ENCODE data around the gene ZYX.

The ZYX gene

DNA sequence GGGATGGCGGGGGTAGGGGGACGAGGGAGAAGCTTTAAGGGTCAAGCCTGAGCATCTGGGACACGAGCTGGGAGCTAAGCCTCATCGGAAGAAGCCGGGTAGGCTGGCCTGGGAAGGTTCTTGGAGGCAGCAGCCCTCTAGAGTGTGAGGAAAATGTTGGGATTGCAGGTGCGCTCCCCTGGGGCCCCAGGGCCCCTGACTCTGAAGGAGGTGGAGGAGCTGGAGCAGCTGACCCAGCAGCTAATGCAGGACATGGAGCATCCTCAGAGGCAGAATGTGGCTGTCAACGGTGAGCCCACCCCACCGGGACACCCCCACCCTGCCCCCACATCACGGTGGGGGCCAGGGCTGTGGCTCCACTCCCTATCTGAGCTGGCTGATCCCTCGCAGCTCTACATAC lies 6.9 kb downstream of the ZYX start:
- no peak overlapping the region for H3K4me2 ChIP-seq (ENCODE audit: insufficient read depth, low read length)
- TF ChIP-seq EZH2 (IDR thresholded peaks at IDR 0.05; ENCODE audit: borderline replicate concordance, low read depth, low read length, severe bottlenecking) = no peak
- TF ChIP-seq, protein P1, sequence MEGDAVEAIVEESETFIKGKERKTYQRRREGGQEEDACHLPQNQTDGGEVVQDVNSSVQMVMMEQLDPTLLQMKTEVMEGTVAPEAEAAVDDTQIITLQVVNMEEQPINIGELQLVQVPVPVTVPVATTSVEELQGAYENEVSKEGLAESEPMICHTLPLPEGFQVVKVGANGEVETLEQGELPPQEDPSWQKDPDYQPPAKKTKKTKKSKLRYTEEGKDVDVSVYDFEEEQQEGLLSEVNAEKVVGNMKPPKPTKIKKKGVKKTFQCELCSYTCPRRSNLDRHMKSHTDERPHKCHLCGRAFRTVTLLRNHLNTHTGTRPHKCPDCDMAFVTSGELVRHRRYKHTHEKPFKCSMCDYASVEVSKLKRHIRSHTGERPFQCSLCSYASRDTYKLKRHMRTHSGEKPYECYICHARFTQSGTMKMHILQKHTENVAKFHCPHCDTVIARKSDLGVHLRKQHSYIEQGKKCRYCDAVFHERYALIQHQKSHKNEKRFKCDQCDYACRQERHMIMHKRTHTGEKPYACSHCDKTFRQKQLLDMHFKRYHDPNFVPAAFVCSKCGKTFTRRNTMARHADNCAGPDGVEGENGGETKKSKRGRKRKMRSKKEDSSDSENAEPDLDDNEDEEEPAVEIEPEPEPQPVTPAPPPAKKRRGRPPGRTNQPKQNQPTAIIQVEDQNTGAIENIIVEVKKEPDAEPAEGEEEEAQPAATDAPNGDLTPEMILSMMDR (IDR thresholded peaks at IDR 0.05; ENCODE audit: borderline replicate concordance, extremely low read depth, low read length, poor library complexity, severe bottlenecking) = no peak
- H3K79me2 ChIP-seq (ENCODE audit: insufficient read depth, low read length) = no peaks in the 10 kb centered on the region
- ATAC-seq (ENCODE audit: insufficient read depth, low read depth) (no peak), DNase-seq (no peak)
- H3K9me3 ChIP-seq (ENCODE audit: insufficient read depth, low read length, severe bottlenecking) = no peaks in the 10 kb centered on the region
- no peak overlapping the region for H3K4me3 ChIP-seq (ENCODE audit: low read depth in 1 of 2, low read length in 2 of 2)
- H4K20me1 ChIP-seq (ENCODE audit: insufficient read depth, low read length) = no peaks in the 10 kb centered on the region
- no peak overlapping the region for H2AFZ ChIP-seq (ENCODE audit: low read depth, low read length)
- no peak overlapping the region for H3K9ac ChIP-seq (ENCODE audit: low read depth, low read length)
- H3K27ac ChIP-seq (ENCODE audit: low read length) = no peak overlapping the region
- no peaks in the 10 kb centered on the region for H3K36me3 ChIP-seq (ENCODE audit: insufficient read depth, low read length)
- H3K4me1 ChIP-seq (ENCODE audit: insufficient read depth, low read length) = no peaks in the 10 kb centered on the region
- H3K27me3 ChIP-seq (ENCODE audit: insufficient read depth, low read length, poor library complexity) = no peaks in the 10 kb centered on the region

DNA sequence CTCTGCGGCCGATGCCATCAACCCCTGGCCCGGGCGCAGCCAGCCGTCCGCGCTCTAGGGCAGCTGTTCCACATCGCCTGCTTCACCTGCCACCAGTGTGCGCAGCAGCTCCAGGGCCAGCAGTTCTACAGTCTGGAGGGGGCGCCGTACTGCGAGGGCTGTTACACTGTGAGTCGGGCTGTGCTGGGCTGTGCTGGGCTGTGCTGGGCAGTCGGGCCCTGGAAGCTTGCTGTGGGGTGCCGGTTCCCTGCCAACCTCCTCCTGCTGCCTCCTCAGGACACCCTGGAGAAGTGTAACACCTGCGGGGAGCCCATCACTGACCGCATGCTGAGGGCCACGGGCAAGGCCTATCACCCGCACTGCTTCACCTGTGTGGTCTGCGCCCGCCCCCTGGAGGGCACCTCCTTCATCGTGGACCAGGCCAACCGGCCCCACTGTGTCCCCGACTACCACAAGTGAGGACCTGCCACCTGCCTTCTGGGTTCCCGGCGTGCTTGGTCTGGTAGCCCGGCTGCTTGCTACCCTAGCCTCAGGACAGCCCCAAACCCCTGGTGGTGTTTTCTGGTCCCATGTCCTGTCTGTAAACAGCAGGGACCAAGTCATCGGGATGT lies 7.5 kb downstream of the ZYX start:
- Histone ChIP-seq H3K9ac (ENCODE audit: low read depth, low read length) (no peak overlapping the region), H3K27me3 (ENCODE audit: insufficient read depth, low read length, poor library complexity) (no peaks in the 10 kb centered on the region), H3K9me3 (ENCODE audit: insufficient read depth, low read length, severe bottlenecking) (no peaks in the 10 kb centered on the region), H3K4me3 (ENCODE audit: low read depth in 1 of 2, low read length in 2 of 2) (no peak overlapping the region), H3K27ac (ENCODE audit: low read length) (no peak overlapping the region), H3K4me2 (ENCODE audit: insufficient read depth, low read length) (no peak overlapping the region), H3K4me1 (ENCODE audit: insufficient read depth, low read length) (no peaks in the 10 kb centered on the region), H2AFZ (ENCODE audit: low read depth, low read length) (no peak overlapping the region), H4K20me1 (ENCODE audit: insufficient read depth, low read length) (no peaks in the 10 kb centered on the region), H3K36me3 (ENCODE audit: insufficient read depth, low read length) (no peaks in the 10 kb centered on the region), H3K79me2 (ENCODE audit: insufficient read depth, low read length) (no peaks in the 10 kb centered on the region)
- no peak for ATAC-seq (ENCODE audit: insufficient read depth, low read depth)
- TF ChIP-seq, protein P1 (IDR thresholded peaks at IDR 0.05; ENCODE audit: borderline replicate concordance, extremely low read depth, low read length, poor library complexity, severe bottlenecking) = no peak
- TF ChIP-seq EZH2 (IDR thresholded peaks at IDR 0.05; ENCODE audit: borderline replicate concordance, low read depth, low read length, severe bottlenecking) = no peak
- DNase-seq = no peak

DNA sequence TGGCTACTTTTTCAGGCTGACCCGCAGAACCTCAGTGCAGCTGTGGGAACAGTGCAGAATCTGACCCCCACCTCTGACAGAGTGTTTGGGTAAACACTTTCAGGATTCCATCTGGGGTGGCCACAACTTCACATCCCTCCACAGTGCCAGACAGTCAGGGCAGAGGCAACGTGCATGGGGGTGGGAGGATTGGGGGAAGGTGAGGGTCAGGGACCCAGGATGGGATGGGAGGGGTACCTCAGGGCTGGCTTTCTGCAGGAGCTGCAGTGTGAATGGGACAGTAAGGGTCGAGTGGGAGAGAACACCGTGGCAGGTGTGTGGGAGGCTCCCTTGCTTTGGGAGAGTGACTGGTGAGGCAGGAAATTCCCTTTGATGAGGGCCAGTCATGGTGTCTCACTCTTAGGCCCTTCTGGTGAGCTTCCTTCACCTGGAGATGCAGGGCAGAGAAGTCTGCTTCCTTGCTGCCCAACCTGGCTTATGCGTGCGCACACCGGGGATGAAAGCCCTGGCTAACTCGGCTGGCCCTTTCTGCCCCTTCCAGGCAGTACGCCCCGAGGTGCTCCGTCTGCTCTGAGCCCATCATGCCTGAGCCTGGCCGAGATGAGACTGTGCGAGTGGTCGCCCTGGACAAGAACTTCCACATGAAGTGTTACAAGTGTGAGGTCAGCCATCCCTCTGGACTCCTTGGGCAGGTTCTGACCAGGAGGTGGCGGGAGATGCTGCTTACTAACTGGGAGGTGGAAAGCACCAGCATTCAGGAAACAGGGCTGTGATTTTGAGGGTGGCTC lies 8.4 kb downstream of the ZYX start:
- DNase-seq (no peak), ATAC-seq (ENCODE audit: insufficient read depth, low read depth) (no peak)
- Histone ChIP-seq H3K4me1 (ENCODE audit: insufficient read depth, low read length) (no peaks in the 10 kb centered on the region), H4K20me1 (ENCODE audit: insufficient read depth, low read length) (no peaks in the 10 kb centered on the region), H3K9me3 (ENCODE audit: insufficient read depth, low read length, severe bottlenecking) (no peaks in the 10 kb centered on the region), H3K79me2 (ENCODE audit: insufficient read depth, low read length) (no peaks in the 10 kb centered on the region), H3K27ac (ENCODE audit: low read length) (no peak overlapping the region), H3K27me3 (ENCODE audit: insufficient read depth, low read length, poor library complexity) (no peaks in the 10 kb centered on the region), H2AFZ (ENCODE audit: low read depth, low read length) (no peak overlapping the region), H3K9ac (ENCODE audit: low read depth, low read length) (no peak overlapping the region), H3K36me3 (ENCODE audit: insufficient read depth, low read length) (no peaks in the 10 kb centered on the region), H3K4me2 (ENCODE audit: insufficient read depth, low read length) (no peak overlapping the region), H3K4me3 (ENCODE audit: low read depth in 1 of 2, low read length in 2 of 2) (no peak overlapping the region)
- TF ChIP-seq, protein P1 (IDR thresholded peaks at IDR 0.05; ENCODE audit: borderline replicate concordance, extremely low read depth, low read length, poor library complexity, severe bottlenecking) = no peak
- TF ChIP-seq EZH2 (IDR thresholded peaks at IDR 0.05; ENCODE audit: borderline replicate concordance, low read depth, low read length, severe bottlenecking) = no peak
